Smooth muscle cell (in vitro differentiated cells): ENCODE measurements around the gene TGFBR1. TPM values are rescaled to one million over a fixed set of nuclear protein-coding genes. Genes with fewer than 3 reads are reported as not detected.

Experiments
- DNase-seq: peaks from one replicate; lab custom pipeline; 2025; ENCODE audit not compliant: unreplicated experiment; lab: John Stamatoyannopoulos, UW
- H2AFZ ChIP-seq: fragments of 200-600 bp; sonication (generic); 2 replicates; pipeline ENCODE4 v1.6.0; 2016; ENCODE audit warnings: antibody characterized with exemption, low read depth, mild to moderate bottlenecking
- H3F3A ChIP-seq: fragments of 200-600 bp; sonication (generic); 2 replicates; pipeline ENCODE4 v1.6.0; 2017; ENCODE audit warnings: antibody characterized with exemption, low read depth
- H3K27ac ChIP-seq: fragments of 200-600 bp; sonication (generic); 2 replicates; pipeline ENCODE4 v1.5.1; 2016; ENCODE audit warnings: low read depth, mild to moderate bottlenecking
- H3K27me3 ChIP-seq: fragments of 200-600 bp; sonication (generic); 2 replicates; pipeline ENCODE4 v1.6.1; 2016; ENCODE audit warnings: low read depth, mild to moderate bottlenecking
- H3K36me3 ChIP-seq: fragments of 200-600 bp; sonication (generic); 2 replicates; pipeline ENCODE4 v1.5.1; 2016; ENCODE audit warnings: low read depth
- H3K4me1 ChIP-seq: fragments of 200-600 bp; sonication (generic); 2 replicates; pipeline ENCODE4 v1.5.1; 2016; ENCODE audit warnings: low read depth
- H3K4me2 ChIP-seq: fragments of 200-600 bp; sonication (generic); 2 replicates; pipeline ENCODE4 v1.6.0; 2016; ENCODE audit warnings: mild to moderate bottlenecking
- H3K4me3 ChIP-seq: fragments of 200-600 bp; sonication (generic); 2 replicates; pipeline ENCODE4 v1.5.1; 2016; ENCODE audit warnings: mild to moderate bottlenecking
- H3K79me2 ChIP-seq: fragments of 200-600 bp; sonication (generic); 2 replicates; pipeline ENCODE4 v1.6.0; 2016; ENCODE audit warnings: low read depth, mild to moderate bottlenecking
- H3K9ac ChIP-seq: fragments of 200-600 bp; sonication (generic); 2 replicates; pipeline ENCODE4 v1.6.0; 2016; ENCODE audit warnings: low read depth
- H3K9me3 ChIP-seq: fragments of 200-600 bp; sonication (generic); replicated peaks from 2 replicates; pipeline ENCODE4 v1.5.1; 2016; ENCODE audit warnings: low read depth
- H4K20me1 ChIP-seq: fragments of 200-600 bp; sonication (generic); 2 replicates; pipeline ENCODE4 v1.6.0; 2016; ENCODE audit warnings: low read depth
- WGBS: methylation state at CpG from one replicate; pipeline ENCODE4 v1.1.7; 2016; ENCODE audit warnings: low lambda C conversion rate; 5-methylcytosine and 5-hydroxymethylcytosine counted together
- polyA plus RNA-seq: library from polyadenylated mRNA; unstranded; fragments of >200 nt; fragmentation: Nextera tagmentation; extraction: Ambion mirVana; gene quantifications from 2 replicates; pipeline ENCODE4 v1.2.1, GENCODE V29; 2016
- total RNA-seq: library from RNA; depleted of rRNA; stranded (reverse); fragments of >200 nt; gene quantifications from 2 replicates; pipeline ENCODE4 v1.2.3, GENCODE V29; 2014
- TF ChIP-seq, protein P1 (sequence below): fragments of 200-600 bp; sonication (generic); IDR thresholded peaks from 2 replicates; pipeline ENCODE4 v1.5.1; 2017; ENCODE audit warnings: borderline replicate concordance, mild to moderate bottlenecking, antibody characterized with exemption; ENCODE audit not compliant: insufficient read depth, poor library complexity, severe bottlenecking

The TGFBR1 gene
- total and polyA plus RNA-seq, 2 experiments from 2014 or later: 87.8 to 240 TPM

DNA sequence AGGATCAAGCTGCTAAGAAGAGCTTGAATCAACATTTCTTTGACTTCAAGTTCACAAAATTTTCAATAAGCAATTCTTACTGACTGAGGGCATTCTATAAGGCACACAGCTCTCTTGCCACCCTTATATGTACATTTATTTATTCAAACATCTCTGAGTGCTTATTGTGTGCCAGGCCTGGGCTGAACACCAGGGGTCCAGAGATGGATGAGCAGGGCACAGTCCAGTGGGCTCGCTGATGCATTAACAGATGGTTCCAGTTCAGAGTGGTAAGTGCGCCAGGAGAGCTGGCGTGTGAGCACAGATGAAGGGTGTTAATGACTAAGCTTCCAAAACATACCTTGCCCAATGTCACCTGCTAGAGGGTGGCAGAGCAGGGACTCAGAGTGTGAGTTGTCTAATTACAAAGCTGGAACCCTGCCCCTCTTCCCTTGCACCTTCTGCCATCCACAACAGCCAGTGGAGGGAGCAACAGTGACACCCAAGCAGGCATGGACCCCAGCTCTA is 92.3 kb downstream of the TGFBR1 start:
- Histone ChIP-seq H3K4me1 (no peaks in the 10 kb centered on the region), H3K79me2 (no peaks in the 10 kb centered on the region), H3K4me3 (no peak overlapping the region), H3F3A (no peaks in the 10 kb centered on the region), H3K27me3 (no peaks in the 10 kb centered on the region), H3K27ac (no peak overlapping the region), H4K20me1 (no peaks in the 10 kb centered on the region), H3K9me3 (no peaks in the 10 kb centered on the region), H2AFZ (no peak overlapping the region), H3K9ac (no peak overlapping the region), H3K4me2 (no peak overlapping the region), H3K36me3 (no peaks in the 10 kb centered on the region)
- 96% methylated on average over 3 of the region's 3 CpGs for WGBS
- no peak for DNase-seq
- TF ChIP-seq, protein P1, sequence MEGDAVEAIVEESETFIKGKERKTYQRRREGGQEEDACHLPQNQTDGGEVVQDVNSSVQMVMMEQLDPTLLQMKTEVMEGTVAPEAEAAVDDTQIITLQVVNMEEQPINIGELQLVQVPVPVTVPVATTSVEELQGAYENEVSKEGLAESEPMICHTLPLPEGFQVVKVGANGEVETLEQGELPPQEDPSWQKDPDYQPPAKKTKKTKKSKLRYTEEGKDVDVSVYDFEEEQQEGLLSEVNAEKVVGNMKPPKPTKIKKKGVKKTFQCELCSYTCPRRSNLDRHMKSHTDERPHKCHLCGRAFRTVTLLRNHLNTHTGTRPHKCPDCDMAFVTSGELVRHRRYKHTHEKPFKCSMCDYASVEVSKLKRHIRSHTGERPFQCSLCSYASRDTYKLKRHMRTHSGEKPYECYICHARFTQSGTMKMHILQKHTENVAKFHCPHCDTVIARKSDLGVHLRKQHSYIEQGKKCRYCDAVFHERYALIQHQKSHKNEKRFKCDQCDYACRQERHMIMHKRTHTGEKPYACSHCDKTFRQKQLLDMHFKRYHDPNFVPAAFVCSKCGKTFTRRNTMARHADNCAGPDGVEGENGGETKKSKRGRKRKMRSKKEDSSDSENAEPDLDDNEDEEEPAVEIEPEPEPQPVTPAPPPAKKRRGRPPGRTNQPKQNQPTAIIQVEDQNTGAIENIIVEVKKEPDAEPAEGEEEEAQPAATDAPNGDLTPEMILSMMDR: no peak

DNA sequence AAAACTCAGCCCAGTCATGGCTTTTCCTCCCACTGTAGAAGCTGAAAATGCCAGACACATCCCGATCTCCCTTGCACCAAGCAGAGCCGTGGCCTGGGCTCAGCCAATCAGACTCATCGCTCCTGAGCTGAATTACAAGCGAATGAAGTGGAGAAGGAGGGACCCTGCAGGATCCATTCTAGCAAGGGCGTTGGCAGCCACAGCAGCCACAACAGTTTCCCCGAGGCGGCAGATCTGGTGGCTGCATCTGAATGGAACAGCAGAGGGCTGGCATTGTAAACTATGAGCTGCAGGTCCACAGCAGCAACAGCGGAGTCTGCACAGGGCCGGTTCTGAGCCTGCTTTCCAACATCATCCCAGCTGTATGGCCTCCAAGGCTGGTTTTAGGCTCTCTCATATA is 93.1 kb downstream of the TGFBR1 start:
- Histone ChIP-seq H4K20me1 (no peaks in the 10 kb centered on the region), H3K4me1 (no peaks in the 10 kb centered on the region), H2AFZ (no peak overlapping the region), H3K79me2 (no peaks in the 10 kb centered on the region), H3K4me3 (no peak overlapping the region), H3F3A (no peaks in the 10 kb centered on the region), H3K9ac (no peak overlapping the region), H3K27me3 (no peaks in the 10 kb centered on the region), H3K27ac (no peak overlapping the region), H3K4me2 (no peak overlapping the region), H3K36me3 (no peaks in the 10 kb centered on the region), H3K9me3 (no peaks in the 10 kb centered on the region)
- 78% methylated on average over 9 of the region's 9 CpGs for WGBS
- DNase-seq: no peak
- TF ChIP-seq, protein P1: no peak

DNA sequence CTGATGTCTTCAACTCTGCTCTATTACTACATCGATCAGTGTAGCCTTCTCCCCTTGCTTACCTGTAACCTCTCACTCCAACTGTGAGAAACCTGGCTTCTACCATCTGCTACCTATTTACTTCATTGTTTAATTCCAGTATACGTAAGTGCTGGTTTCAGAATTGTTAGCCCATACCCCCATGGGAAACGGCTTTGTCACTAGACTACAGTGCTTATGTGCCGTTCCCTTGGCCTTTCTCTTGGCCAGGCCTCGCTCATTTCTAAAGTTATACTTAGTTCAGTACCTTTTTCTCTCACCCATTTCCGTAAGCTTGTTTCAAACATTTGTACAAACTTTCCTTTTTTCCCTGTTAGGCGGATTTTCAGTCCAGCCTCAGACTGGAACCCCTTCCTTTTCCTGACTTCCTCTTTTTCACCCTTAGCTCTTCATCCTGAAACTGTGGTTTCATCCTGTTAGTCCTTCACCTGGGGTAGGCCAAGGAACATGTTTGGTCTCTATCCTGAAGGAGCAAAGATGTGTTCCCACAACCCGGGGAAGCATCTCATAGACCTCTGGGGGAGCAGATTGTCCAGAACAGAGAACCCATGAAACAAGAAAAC is 95.1 kb downstream of the TGFBR1 start:
- WGBS: 93% methylated on average over 8 of the region's 8 CpGs
- Histone ChIP-seq H3K9me3 (no peaks in the 10 kb centered on the region), H3K4me3 (no peak overlapping the region), H3K79me2 (no peaks in the 10 kb centered on the region), H4K20me1 (no peaks in the 10 kb centered on the region), H2AFZ (no peak overlapping the region), H3K27me3 (no peaks in the 10 kb centered on the region), H3K27ac (no peak overlapping the region), H3K4me1 (no peaks in the 10 kb centered on the region), H3K9ac (no peak overlapping the region), H3K36me3 (no peaks in the 10 kb centered on the region), H3K4me2 (no peak overlapping the region), H3F3A (no peaks in the 10 kb centered on the region)
- TF ChIP-seq, protein P1: no peak
- DNase-seq: no peak

DNA sequence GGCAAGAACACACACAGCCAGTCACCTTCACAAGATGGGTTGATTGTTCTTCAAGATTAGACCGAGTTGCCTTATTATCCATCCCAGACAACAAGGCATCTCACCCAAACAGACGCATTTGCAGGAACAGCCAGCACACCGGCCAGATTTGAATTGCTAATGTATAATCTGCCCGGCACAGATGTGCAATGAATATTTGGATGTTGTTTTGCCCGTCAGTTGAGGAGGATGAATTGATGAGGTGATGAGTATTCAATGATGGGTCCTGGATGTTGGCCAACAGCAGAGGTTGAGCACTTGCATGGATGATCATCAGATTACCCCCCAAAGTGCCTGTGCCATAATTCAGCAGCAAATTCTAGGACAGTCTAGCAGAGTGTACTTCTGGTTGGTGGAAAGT is 96.7 kb downstream of the TGFBR1 start:
- no peaks in the 10 kb centered on the region for H3K27me3 ChIP-seq
- WGBS: 81% methylated on average over 5 of the region's 5 CpGs
- H4K20me1 ChIP-seq: no peaks in the 10 kb centered on the region
- H2AFZ ChIP-seq: no peak overlapping the region
- no peak overlapping the region for H3K4me2 ChIP-seq
- no peak for DNase-seq
- H3K36me3 ChIP-seq: no peaks in the 10 kb centered on the region
- H3F3A ChIP-seq: no peaks in the 10 kb centered on the region
- no peaks in the 10 kb centered on the region for H3K9me3 ChIP-seq
- no peak overlapping the region for H3K4me3 ChIP-seq
- no peaks in the 10 kb centered on the region for H3K79me2 ChIP-seq
- TF ChIP-seq, protein P1: no peak
- H3K4me1 ChIP-seq: no peaks in the 10 kb centered on the region
- no peak overlapping the region for H3K9ac ChIP-seq
- no peak overlapping the region for H3K27ac ChIP-seq
